CD4-positive, alpha-beta T cell treated with Interferon alpha-2 for 1 hour (primary cell): ENCODE data around the gene ZNRF2.
"Not testable (repeated sequence)": the region's sequence is repeated elsewhere in the genome, so short reads cannot be mapped to it uniquely, and the experiment has no call there.

ENCODE experiments used
- DNase-seq, 2 donors: peaks; one replicate each; pipeline ENCODE4 v3.0.0-alpha.2; 2020 to 2022

The ZNRF2 gene

DNA sequence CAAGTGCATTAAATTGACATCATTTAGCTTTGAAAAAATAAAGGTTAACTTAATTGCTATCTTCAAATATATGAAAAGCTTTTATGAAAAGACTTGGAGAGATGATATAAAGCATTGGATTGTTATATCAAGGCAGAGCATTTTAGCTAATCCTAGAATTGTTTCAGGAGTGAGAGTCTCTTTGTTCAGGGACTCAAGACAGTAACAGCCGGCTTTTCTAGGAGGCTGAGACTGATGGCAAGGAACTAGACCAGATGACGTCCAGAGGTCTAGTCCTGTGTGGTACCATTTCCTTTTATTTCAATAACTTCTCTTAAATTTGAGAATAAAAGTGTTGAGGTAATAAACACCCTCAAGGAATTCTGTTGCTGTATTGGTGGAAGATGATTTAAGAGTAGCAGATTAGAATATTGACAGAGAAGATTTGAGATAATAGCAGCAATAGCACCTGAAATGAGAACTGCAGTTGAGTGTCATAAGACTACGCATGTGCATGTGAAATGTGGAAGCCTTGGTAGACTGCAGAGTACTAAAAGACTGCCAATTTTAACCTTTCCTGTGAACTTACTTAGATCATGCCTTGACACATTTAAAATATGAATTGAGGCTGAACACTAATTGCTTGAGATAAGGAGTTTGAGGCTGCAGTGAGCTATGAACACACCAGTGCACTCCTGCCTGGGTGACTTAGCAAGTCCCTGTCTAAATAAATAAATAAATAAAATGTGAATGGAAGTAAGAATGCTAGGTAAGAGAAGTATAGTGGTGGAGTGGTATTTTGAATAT, 79.6 kb downstream of the ZNRF2 start:
- DNase-seq = no peak

- no peak for DNase-seq
Observed at GRCh38 chr7:30364773-30365172, 80.4 kb downstream of the ZNRF2 start.

DNA sequence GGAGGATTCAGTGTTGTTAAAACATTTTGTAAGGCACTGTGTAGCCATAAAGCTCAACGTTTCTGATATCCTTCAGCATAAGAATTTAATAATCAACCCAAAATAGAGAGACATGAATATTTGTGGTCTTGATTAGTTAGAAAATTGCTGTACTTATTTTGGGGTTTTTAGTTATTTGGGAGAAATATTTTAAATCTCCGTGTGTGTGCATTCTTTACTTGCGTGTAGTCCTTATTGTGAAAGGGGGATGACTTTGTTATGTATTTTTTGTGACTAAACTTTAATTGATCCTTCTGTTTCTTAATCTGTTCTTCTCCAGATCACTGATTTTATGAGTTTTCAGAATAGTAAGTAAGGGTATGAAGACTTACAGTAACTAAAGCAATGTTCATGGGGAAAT, 81.2 kb downstream of the ZNRF2 start:
- no peak for DNase-seq

- no peak for DNase-seq
Observed at GRCh38 chr7:30366606-30367005, 82.2 kb downstream of the ZNRF2 start.

- no peak for DNase-seq
Observed at GRCh38 chr7:30367561-30367960, 83.2 kb downstream of the ZNRF2 start.

- no peak for DNase-seq
Observed at GRCh38 chr7:30369879-30370278, 85.5 kb downstream of the ZNRF2 start.

- DNase-seq = no peak
Observed at GRCh38 chr7:30371321-30371720, 86.9 kb downstream of the ZNRF2 start.

DNA sequence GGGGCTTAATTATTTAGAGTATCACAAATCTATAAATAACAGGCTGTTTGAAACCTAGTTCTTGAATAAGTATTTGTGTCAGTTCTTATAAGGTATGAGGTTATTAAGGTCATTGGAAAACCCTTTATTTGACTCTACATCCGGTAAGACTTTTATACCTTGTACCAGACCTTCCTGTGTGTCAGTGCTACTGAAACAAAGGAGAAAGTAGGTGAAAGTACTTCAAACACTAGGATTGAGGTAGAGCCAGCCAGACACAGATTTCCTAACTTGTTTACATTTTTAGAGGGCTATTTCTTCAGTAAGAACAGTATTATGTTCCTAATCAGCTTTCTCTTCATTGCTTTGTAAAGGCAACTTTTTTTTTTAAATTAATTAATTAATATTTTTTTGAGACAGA, 93.9 kb downstream of the ZNRF2 start:
- no peak for DNase-seq

DNA sequence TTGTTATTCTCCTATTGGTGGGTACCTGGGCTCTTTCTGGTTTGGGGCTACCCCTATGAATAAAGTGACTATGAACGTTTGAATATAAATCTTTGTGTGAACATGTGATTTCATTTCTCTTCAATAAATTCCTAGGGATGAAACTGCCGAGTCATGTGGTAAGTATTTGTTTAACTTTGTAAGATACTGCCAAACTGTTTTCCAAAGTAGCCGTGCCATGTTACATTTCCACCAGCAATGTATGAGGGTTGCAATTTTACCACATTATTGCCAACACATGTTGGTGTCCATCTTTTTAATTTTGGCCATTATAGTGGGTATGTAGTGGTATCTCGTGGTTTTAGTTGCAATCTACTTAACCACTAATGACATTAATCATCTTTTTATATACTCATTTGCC, 94.7 kb downstream of the ZNRF2 start:
- no peak for DNase-seq

GRCh38 chr7:30379741-30380140, 95.3 kb downstream of the ZNRF2 start:
- DNase-seq = no peak

- DNase-seq = no peak
Observed at GRCh38 chr7:30380294-30380693, 95.9 kb downstream of the ZNRF2 start.

GRCh38 chr7:30380824-30381223, 96.4 kb downstream of the ZNRF2 start:
- not testable (repeated sequence) for DNase-seq

- DNase-seq = no peak
Observed at GRCh38 chr7:30382607-30383006, 98.2 kb downstream of the ZNRF2 start.

GRCh38 chr7:30389791-30390190, 105.4 kb downstream of the ZNRF2 start:
- DNase-seq = no peak

- DNase-seq = no peak
Observed at GRCh38 chr7:30390736-30391636, 106.6 kb downstream of the ZNRF2 start.

DNA sequence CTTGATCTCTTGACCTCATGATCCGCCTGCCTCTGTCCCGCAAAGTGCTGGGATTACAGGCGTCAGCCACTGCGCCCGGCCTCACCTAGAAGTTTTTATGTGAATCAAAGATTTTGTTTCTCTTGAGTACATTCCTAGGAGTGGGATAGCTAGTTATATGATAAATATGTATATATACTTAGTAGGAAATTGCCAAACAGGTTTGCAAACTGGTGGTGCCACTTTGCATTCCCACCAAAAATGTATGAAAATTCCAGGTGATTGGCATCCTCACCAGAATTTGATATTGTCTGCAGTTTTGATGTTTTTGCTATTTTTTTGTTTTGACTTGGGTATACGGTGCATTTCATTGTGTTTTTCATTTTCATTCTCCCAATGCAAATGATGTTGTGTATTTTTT, 107.4 kb downstream of the ZNRF2 start:
- no peak for DNase-seq

GRCh38 chr7:30395676-30396075, 111.3 kb downstream of the ZNRF2 start:
- no peak for DNase-seq

DNA sequence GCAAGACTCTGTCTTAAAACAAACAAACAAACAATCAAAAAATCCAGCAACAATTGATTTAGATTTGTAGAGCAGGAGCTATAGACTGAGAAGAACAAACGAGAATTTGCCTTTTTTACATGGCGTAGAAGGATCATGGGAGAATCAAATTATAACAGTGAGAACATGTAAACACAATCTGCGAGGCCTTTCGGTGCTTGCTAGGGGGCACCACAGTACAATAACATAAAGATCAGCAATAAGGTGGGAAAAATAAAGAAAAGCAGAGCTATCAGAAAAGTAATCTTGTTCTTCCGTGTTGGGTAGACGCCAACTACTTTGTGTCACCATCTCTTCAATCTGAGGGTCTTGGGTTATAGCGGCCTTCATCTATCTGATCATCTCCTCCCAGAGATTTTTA, 112.0 kb downstream of the ZNRF2 start:
- no peak for DNase-seq

GRCh38 chr7:30403477-30403876, 119.1 kb downstream of the ZNRF2 start:
- no peak for DNase-seq

- DNase-seq = no peak
Observed at GRCh38 chr7:30405179-30405578, 120.8 kb downstream of the ZNRF2 start.

DNA sequence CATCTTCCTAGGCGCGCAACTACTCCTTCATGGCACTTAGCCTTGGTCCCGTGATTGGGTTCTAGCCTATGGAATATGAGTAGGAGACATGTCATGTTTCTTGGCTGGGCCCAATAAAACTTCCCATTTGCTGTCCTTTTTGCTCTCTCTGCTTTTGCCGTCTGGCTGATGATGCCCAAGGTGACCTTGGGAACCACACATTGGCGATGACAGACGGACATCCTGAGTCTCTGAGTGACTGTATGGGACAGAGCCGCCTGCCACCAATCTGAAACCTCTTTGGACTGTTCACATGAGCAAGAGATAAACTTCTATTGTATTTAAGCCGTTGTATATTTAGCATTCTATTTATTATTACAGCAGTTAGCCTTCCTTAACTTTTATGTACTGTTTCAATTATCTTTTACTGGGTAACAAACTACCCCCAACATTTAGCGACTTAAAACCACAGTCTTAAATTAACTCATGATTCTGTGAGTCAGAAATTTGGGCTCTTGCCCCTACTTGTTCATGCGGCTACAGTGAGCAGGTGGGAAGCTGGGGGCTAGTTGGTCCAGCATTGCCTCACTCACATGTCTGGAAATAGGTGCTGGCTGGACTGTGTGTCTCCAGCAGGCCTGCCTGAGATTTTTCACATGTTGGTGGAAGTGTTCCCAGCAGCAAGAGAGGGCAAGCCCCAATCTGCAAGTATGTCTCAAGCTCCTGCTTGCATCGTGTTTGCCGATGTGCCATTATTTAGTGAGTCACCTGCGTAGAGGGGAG, 122.4 kb downstream of the ZNRF2 start:
- DNase-seq = no peak

DNA sequence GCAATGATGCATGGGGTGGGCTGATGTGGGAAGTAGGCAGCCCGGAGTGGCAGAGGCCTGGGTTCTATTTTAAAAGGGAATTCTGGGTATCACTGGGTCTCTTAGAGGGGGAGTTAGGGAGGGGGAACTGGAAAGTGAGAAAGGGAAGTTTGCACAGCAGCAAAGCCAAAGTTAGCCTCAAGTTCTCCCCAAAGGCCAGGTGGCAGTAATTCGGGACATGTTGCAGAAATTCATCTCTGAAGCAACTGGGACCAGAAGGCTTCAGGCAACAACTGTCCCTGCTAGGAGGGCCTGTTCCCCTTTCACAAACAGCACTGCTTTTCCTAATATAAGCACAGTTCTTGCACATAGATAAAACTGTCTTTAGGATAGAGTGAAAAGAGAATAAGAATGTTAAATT, 126.8 kb downstream of the ZNRF2 start:
- no peak for DNase-seq

- DNase-seq = no peak
Observed at GRCh38 chr7:30411897-30412296, 127.5 kb downstream of the ZNRF2 start.
